HG02588 (cell line): ENCODE data around the gene OAT.

Experiments
- ATAC-seq: cut with Tn5 transposase; IDR thresholded peaks from one replicate; pipeline ENCODE4 v1.9.1; 2021; ENCODE audit warnings: mild to moderate bottlenecking, moderate library complexity; ENCODE audit not compliant: unreplicated experiment

Gene OAT

GRCh38 chr10:124418726-124419501 lies at the start of gene OAT:
OAT (minus strand) TSS chr10:124418923; CDS start chr10:124412171, 6,752 bp downstream.
- ATAC-seq, result peak; percentile 95

GRCh38 chr10:124467165-124467564 lies 48.4 kb upstream of the OAT start:
- no peak for ATAC-seq

- ATAC-seq, result no peak
Observed at GRCh38 chr10:124465777-124466488, 47.2 kb upstream of the OAT start.

- no peak for ATAC-seq
Observed at GRCh38 chr10:124465003-124465776, 46.5 kb upstream of the OAT start.

GRCh38 chr10:124464028-124464965 lies 45.6 kb upstream of the OAT start:
- no peak for ATAC-seq

- no peak for ATAC-seq
Observed at GRCh38 chr10:124462348-124462695, 43.6 kb upstream of the OAT start.

- peak; percentile 94 for ATAC-seq
Observed at GRCh38 chr10:124461642-124462347, 43.1 kb upstream of the OAT start, which contains the start of gene LHPP. LHPP (plus strand) TSS chr10:124461823; CDS start chr10:124461863, 40 bp downstream.

GRCh38 chr10:124460144-124460543 lies 41.4 kb upstream of the OAT start:
- ATAC-seq, result no peak

- no peak for ATAC-seq
Observed at GRCh38 chr10:124459395-124459794, 40.7 kb upstream of the OAT start.

- ATAC-seq, result no peak
Observed at GRCh38 chr10:124458889-124459288, 40.2 kb upstream of the OAT start.

- ATAC-seq, result no peak
Observed at GRCh38 chr10:124458473-124458872, 39.8 kb upstream of the OAT start.

GRCh38 chr10:124455441-124455840 lies 36.7 kb upstream of the OAT start:
- ATAC-seq, result no peak

- ATAC-seq, result no peak
Observed at GRCh38 chr10:124453960-124454610, 35.4 kb upstream of the OAT start.

- no peak for ATAC-seq
Observed at GRCh38 chr10:124451276-124451675, 32.6 kb upstream of the OAT start.

GRCh38 chr10:124450783-124451057 lies 32.0 kb upstream of the OAT start:
- ATAC-seq, result no peak

GRCh38 chr10:124450012-124450782 lies 31.5 kb upstream of the OAT start, which contains the start of gene NKX1-2:
NKX1-2 (minus strand) TSS chr10:124450035; CDS start chr10:124449943, 92 bp downstream.
- no peak for ATAC-seq

- no peak for ATAC-seq
Observed at GRCh38 chr10:124449170-124450011, 30.7 kb upstream of the OAT start.

- ATAC-seq, result no peak
Observed at GRCh38 chr10:124448696-124449169, 30.0 kb upstream of the OAT start.
